ENCODE measurements around the gene HDGF.

Gene HDGF

DNA sequence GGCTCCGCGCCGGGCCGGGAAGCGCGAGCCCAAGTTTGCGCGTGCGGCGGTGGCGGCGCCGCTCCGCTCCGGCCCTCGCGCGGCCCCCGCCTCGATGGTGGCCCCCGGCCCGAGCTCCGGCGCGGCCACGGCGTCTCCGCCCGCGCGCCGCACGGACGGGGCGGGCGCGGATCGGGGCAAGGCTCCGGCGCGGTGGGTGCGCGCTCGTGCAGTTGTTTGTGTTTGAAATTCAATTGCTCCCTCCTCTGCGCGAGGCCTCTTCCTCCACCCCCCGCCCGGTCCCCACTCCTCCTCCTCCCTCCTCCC lies at the start of gene HDGF:
Gene HDGF (minus strand): TSS at position 225 of the 306 bp plus-strand sequence. CDS start 246 bp downstream, outside the sequence.
- DNase-seq (ENCODE audit: low read depth): no peak

- peak; percentile 76 for DNase-seq (ENCODE audit: low read depth)
These were observed 45.9 kb upstream of the HDGF start for GRCh38 chr1:156797212-156797871.

DNA sequence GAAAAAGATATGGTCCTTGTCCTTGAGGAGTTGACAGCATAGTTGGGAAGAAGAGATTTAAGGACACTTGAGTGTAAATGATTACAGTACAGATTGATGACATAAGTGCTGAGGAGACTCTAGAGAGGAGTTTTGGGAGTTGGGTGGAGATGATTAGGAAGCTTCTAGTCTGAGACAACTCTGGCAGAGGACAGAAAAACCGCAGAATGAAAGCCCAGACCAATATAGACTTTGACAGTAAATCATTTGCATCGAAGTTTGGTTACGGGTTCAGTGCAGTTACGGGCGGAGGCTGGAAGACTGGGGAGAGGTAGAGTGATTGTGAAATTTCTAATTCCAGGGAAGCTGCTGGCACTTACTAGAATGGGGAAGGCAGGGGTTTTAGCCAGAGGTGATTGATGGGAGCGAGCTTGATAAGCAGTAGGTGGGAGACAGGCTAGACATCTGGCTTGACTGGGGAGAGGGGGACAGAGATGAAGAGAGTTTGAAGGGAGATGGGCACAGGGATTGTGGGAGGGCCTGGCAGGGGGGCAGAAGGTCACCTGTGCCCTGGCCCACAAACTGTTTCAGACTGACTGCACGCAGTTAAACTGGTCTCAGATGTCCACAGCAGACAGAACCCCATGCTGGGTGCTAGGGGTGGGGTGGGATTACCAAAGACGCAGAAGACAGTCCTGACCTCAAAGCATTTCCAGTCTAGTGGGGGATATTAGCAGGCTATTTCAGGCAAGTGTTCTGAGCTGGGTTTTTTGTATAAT lies 45.0 kb upstream of the HDGF start:
- no peak for DNase-seq (ENCODE audit: low read depth)

DNA sequence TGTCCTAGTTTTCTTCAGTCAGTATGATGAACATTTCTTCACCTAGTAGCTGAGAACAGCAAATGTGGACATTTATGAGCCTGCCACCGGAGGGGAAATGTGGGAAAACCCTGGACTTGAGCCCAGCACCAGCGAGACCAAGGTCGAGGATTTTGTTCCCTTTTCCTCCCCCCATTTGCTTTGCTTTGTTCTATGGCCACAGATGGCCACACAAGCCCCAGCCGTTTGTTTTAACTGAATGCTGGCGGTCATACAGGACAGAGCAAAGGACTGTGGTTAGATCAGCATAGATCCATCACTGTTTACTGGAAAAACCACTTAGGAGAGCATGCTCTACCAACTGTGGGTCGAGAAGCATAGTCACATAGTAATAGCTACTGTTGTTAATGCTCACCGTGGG lies 44.3 kb upstream of the HDGF start:
- no peak for DNase-seq (ENCODE audit: low read depth)

DNA sequence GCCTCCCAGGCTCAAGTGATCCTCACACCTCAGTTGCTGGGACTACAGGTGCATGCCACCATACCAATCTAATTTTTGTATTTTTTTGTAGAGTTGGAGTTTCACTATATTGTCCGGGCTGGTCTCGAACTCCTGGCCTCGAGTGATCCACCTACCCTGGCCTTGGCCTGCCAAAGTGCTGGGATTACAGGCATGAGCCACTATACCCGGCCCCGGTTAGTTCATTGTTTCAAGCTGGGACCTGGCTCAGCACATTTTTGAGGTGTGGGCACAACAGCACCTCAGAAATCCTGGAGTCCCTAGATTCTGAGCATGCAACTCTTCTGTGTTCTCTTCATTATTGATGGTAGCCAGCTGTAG lies 43.9 kb upstream of the HDGF start:
- no peak for DNase-seq (ENCODE audit: low read depth)

DNA sequence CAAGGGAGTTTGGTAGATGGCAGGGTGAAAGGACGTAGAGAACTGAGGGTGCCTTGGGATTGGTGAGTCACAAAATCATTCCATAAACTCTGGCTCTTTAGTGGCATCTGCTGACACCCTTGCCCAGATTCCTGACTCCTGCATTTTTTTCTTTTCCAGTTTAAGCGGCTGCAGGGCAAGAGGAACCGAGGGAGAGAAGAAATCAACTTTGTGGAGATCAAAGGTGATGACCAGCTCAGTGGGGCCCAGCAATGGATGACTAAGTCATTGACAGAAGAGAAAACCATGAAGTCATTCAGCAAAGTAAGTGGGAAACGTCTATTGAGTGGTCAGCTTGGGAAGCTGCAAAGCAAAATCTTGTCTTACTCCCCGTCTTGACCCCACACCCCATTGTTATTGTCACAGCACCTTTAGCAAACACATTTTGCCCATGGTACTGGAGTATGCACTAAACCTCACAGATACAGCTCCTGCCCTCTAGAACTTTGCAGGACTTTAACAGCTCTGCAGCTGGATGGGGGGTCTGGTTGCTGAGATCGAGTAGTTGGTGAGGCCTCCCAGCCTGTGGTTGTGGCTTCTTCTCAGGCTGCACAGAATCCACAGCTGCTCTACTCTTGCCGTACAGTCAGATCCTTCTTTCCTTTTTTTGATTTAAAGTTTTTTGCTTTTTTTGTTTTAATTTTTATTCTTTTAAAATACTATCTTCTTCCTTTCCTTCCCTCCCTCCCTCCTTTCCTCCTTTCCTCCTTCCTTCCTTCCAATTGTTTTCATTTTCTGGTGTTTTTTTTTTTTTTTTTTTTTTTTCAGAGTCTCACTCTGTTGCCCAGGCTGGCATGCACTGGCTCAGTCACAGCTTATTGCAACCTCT lies 43.3 kb upstream of the HDGF start:
- peak; percentile 44 for DNase-seq (ENCODE audit: low read depth)

DNA sequence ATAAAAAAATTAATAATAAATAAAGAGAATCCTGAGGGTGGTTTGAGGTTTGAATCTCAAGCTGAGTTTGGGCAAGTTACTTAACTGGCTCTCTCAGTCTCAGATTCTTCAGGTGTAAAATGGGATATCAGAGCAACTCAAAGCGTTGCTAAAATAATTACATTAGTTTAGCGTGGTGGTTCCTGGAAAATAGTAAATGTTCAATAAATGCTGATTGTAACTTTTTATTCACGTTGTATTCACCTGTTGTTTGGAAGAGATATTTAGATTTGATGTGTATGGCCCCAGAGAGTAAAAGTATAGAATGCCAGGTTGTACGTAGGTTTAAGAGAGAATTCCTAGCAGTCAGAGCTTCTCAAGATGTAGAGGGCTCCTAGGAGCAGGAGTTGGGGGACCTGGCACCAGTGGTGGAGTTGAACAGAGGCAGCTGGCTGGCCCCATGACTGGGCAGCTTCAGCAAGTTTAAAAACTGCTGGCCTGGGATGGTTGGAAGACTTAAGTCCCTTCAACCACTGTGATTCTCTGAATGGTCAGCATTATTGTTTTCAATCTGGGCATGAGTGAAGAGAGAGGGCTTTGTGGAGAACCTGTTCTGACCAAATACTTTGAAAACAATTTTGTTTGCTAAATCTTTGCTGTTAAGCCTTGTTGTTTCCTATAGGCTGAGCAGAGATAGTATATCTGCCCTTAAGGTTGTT lies 38.3 kb upstream of the HDGF start:
- DNase-seq (ENCODE audit: low read depth): no peak

DNA sequence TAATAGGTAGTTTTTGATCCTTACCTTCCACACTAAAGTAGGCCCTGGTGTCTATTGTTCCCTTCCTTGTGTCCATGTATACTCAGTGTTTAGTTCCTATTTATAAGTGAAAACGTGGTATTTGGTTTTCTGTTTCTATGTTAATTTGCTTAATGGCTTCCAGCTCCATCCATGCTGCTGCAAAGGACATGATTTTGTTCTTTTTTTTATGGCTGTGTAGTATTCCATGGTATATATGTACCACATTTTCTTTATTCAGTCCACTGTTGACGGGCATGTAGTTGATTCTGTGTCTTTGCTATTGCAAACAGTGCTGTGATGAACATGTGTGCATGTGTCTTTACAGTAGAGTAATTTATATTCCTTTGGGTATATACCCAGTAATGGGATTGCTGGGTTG lies 36.7 kb upstream of the HDGF start:
- DNase-seq (ENCODE audit: low read depth): no peak

DNA sequence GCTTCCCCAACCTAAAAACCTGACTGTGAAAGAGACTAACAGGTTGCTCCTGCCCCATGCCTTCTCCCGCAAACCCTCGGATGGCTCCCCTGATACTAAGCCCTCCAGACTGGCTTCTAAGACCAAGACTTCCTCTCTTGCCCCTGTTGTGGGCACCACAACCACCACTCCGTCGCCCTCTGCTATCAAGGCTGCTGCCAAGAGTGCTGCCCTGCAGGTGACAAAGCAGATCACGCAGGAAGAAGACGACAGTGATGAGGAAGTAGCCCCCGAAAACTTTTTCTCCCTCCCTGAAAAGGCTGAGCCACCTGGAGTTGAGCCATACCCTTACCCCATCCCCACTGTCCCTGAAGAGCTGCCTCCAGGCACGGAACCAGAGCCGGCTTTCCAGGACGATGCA lies 35.2 kb upstream of the HDGF start:
- no peak for DNase-seq (ENCODE audit: low read depth)

DNA sequence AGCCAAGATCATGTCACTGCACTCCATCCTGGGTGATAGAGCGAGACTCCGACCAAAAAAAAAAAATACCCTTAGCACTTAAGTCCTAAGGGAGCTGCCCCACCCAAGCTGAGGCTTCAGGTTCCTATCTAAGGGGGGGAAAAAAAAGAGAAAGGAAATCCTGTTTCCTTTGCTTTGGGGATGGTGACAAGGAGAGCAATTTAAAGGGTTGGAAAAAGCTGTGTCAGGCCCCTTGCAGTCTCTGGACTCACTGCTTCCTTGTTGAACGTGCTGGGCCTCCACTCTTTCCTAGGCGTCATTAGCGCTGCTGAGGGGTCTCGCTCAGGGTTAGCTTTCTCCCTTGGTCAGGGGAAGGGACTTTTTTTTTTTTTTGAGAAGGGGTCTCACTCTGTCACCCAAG lies 34.0 kb upstream of the HDGF start:
- DNase-seq (ENCODE audit: low read depth): no peak

- DNase-seq (ENCODE audit: low read depth): peak; percentile 70
These were observed 30.2 kb upstream of the HDGF start for GRCh38 chr1:156781585-156782186.

DNA sequence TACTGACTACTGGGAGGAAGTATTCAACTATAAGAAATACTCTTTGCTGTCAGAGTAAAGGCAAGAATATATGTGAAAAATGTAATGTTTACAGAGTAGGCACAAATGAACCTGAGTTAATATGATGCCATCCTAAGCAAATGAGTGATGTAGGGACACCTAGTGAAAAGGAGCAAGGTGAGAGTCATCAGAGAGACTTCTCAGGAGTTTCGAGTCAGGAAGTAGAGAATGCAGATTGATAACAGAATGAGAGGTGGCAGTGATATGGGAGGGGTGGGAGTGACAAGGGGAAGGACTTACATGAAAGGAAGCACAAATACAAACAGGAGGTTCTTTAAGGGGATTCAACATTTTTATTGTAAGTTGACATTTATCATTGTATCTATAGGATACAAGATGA lies 26.1 kb upstream of the HDGF start:
- DNase-seq (ENCODE audit: low read depth): no peak

DNA sequence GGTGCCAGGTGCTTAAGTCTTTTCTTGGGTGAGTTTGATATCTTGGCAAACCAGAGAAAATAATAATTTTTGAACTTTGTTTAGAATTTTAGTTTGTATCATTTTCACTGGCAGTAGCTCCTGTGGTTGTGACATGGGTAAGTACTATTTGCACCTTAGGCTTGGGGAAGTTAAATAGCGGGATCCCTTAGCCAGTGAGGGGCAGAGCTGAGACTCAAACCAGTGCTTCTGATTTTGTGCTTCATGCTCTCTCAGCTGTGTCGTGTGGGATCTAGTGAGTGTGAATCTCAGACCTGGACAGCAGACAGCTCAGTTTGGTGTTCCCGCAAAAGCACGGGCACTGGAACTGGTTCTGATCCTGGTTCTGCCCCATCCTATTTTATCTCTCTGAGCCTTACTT lies 25.5 kb upstream of the HDGF start:
- no peak for DNase-seq (ENCODE audit: low read depth)

- DNase-seq (ENCODE audit: low read depth): no peak
These were observed 24.3 kb upstream of the HDGF start for GRCh38 chr1:156775799-156776198.

DNA sequence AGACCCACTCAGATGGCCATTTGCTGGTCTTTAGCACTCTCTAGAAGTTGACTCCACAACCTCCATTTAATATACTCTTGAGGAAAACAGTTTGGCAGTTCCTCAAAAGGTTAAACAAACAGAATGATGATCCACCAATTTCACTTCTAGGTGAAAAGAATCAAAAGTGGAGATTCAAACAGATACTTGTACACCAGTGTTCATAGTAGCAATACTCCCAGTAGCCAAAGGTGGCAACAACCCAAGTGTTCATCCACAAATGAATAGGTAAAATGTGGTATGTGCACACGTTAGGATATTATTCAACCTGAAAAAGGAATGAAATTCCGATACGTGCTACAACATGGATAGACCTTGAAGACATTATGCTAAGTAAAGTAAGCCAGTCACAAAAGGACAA lies 22.1 kb upstream of the HDGF start:
- no peak for DNase-seq (ENCODE audit: low read depth)

DNA sequence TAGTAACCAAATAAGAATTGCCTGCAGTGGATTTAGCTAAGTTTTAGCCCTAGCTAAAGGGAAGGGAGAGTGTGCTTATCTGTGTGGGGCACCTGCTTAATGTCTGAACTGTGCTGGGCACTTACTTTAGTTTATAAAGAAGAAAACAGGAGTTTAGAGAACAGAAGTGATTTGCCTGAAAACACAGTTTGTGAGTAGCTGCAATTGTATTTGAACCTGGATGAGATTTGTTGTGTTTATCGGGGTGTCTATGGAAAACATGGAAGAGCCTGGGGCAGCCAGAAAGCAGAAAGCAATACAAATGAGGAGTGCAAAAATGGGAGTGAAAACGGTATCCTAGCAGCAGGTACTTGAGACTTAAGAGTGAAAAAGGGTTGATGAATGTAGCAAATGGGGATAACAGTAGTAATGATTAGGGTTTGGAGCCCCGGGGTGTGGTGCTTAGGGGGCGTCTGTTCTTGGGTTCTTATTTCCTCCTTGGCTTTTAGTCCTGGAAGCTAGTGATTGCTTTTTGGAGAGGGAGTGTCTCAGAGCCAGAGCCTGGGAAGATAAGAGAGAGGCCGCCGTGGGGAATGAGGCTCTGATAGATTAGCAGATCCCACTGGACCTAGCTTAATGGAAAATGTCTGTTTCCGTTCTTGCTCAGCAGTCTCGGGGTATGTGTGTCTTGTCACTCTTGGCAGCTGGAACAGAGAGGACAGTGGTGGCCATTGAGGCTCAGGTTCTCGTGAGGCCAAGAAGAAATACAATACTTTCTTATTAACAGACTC lies 21.4 kb upstream of the HDGF start:
- DNase-seq (ENCODE audit: low read depth): no peak

DNA sequence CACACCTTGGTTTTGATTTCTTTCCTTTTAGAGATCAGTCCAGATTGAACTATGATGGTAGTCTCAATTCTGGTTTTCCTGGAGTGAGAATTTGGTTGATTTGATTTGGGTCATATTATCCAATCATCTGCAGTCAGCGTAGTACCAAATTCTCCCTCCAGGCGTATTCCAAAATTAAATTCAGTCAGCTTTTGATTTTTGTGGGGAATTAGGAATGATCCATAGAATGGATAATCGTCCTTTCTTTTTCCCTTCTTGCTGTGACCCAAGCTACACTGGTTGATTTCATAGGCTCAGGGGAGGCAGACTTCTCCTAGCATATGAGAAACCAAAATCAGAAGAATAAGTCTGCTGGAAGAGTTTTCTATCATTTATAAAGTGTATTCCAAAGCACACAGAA lies 20.7 kb upstream of the HDGF start:
- no peak for DNase-seq (ENCODE audit: low read depth)

- DNase-seq (ENCODE audit: low read depth): no peak
These were observed 17.3 kb upstream of the HDGF start for GRCh38 chr1:156768610-156769295.

DNA sequence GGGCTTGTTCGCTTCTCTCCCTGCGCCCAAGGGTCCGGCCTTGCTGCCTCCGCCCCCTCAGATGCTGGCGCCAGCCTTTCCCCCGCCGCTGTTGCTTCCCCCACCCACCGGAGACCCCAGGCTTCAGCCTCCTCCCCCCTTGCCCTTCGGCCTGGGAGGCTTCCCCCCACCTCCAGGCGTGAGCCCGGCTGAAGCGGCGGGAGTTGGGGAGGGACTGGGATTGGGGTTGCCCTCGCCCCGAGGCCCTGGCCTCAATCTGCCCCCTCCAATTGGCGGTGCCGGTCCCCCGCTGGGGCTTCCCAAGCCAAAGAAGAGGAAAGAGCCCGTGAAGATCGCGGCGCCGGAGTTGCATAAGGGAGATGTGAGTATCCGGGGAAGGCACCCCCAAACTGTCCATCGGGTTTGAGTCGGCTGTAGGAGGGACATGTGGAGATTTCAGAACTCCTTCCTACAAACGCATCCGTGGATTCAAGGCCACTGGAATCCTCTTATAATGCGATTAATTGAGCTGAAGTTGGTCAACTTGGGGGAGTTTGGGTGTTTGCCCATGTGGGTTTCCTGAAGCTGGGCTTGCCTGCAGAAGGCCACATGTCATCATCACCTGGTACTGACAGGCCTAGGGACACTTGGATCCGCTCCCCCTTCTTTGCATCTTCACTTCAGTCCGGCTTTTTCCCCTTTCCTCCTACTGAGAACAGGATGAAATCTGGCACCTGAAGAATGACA lies 16.6 kb upstream of the HDGF start:
- DNase-seq (ENCODE audit: low read depth): peak; percentile 29
